Activated CD8-positive, alpha-beta T cell treated with anti-CD3 and anti-CD28 coated beads for 36 hours (primary cell): ENCODE measurements around the gene U2AF2. TPM values are rescaled to one million over a fixed set of nuclear protein-coding genes. Genes with fewer than 3 reads are reported as not detected.

Source experiments
- ATAC-seq: fragments of 200-7000 bp; cut with Tn5 transposase; one replicate; pipeline ENCODE4 v1.10.0; 2021; ENCODE audit warnings: mild to moderate bottlenecking, moderate library complexity
- CTCF ChIA-PET: fragments of 350-600 bp; sonication (Branson Sonifier 250); formaldehyde crosslinking; loops from one replicate; lab custom pipeline; 2021; ENCODE audit warnings: antibody characterized with exemption; lab: Charles Lee
- POLR2A ChIA-PET: fragments of 350-600 bp; sonication (Branson Sonifier 250); formaldehyde crosslinking; loops from one replicate; lab custom pipeline; 2021; ENCODE audit warnings: antibody characterized with exemption; lab: Charles Lee
- DNase-seq: peaks from one replicate; pipeline ENCODE4 v3.0.0-alpha.2; 2020
- H3K27ac Mint-ChIP-seq: one replicate; pipeline ENCODE4 v1.8.0; 2021; ENCODE audit warnings: mild to moderate bottlenecking, mixed read lengths
- H3K27me3 Mint-ChIP-seq: one replicate; pipeline ENCODE4 v1.8.0; 2021; ENCODE audit warnings: mixed read lengths
- H3K36me3 Mint-ChIP-seq: one replicate; pipeline ENCODE4 v1.8.0; 2021; ENCODE audit warnings: low read depth, mixed read lengths
- H3K4me1 Mint-ChIP-seq: one replicate; pipeline ENCODE4 v1.8.0; 2021; ENCODE audit warnings: low read depth, mixed read lengths
- H3K4me3 Mint-ChIP-seq: one replicate; pipeline ENCODE4 v1.8.0; 2021; ENCODE audit warnings: mild to moderate bottlenecking, moderate library complexity, mixed read lengths
- H3K9me3 Mint-ChIP-seq: one replicate; pipeline ENCODE4 v1.8.0; 2021; ENCODE audit warnings: mixed read lengths
- CTCF ChIP-seq: fragments of 200-600 bp; IDR thresholded peaks from one replicate; pipeline ENCODE4 v1.8.0; 2022; ENCODE audit warnings: antibody characterized with exemption, mild to moderate bottlenecking
- intact Hi-C: fragments of 100-400 bp; cut with micrococcal nuclease; formaldehyde crosslinking; loops from one replicate; pipeline ENCODE4 v1.10.0; 2022
- total RNA-seq, 2 experiments: library from RNA; stranded (reverse); gene quantifications; one replicate each; pipeline ENCODE4 v1.2.3, GENCODE V29; 2021

The U2AF2 gene
- total RNA-seq, 2 experiments from 2014 or later = 304 to 306 TPM

- Mint-ChIP-seq H3K4me1 (peaks cover 38% of the 10 kb centered on the region), H3K27me3 (no peaks in the 10 kb centered on the region), H3K36me3 (peaks cover 71% of the 10 kb centered on the region), H3K4me3 (no peak overlapping the region), H3K9me3 (no peaks in the 10 kb centered on the region), H3K27ac (peak overlapping the region; percentile 71)
- CTCF ChIA-PET = no interaction called here
- POLR2A ChIA-PET = interaction anchor here (0.7 to 1.2 kb wide), 3 partner anchors 8 to 11 kb away, joined by 3 to 4 read pairs (median 3); no protein-coding TSS in a partner anchor
- intact Hi-C loops = no loop called here
- no peak for DNase-seq
- no peak for TF ChIP-seq CTCF
- no peak for ATAC-seq
These were observed 5.6 kb downstream of the U2AF2 start for GRCh38 chr19:55660404-55660803.

- DNase-seq (no peak), ATAC-seq (no peak)
- no peak for TF ChIP-seq CTCF
- Mint-ChIP-seq H3K9me3 (no peaks in the 10 kb centered on the region), H3K36me3 (peaks cover 65% of the 10 kb centered on the region), H3K4me3 (no peak overlapping the region), H3K4me1 (peaks cover 38% of the 10 kb centered on the region), H3K27ac (no peak overlapping the region), H3K27me3 (no peaks in the 10 kb centered on the region)
- intact Hi-C loops = no loop called here
- CTCF ChIA-PET = no interaction called here
- POLR2A ChIA-PET = interaction anchor here (1.0 kb wide), 1 partner anchor 11 kb away, joined by 4 read pairs; no protein-coding TSS in a partner anchor
These were observed 6.2 kb downstream of the U2AF2 start for GRCh38 chr19:55660991-55661390.

GRCh38 chr19:55661826-55662225 lies 7.0 kb downstream of the U2AF2 start:
- H3K9me3 Mint-ChIP-seq = no peaks in the 10 kb centered on the region
- H3K27ac Mint-ChIP-seq = peak overlapping the region; percentile 61
- no peak for TF ChIP-seq CTCF
- CTCF ChIA-PET = interaction anchor here (1.6 kb wide), 1 partner anchor 10 kb away, joined by 5 read pairs; no protein-coding TSS in a partner anchor
- H3K4me1 Mint-ChIP-seq = peaks cover 41% of the 10 kb centered on the region
- ATAC-seq = no peak
- peaks cover 62% of the 10 kb centered on the region for H3K36me3 Mint-ChIP-seq
- POLR2A ChIA-PET = no interaction called here
- H3K4me3 Mint-ChIP-seq = no peak overlapping the region
- intact Hi-C loops = no loop called here
- no peak for DNase-seq
- no peaks in the 10 kb centered on the region for H3K27me3 Mint-ChIP-seq

- ATAC-seq (no peak), DNase-seq (no peak)
- ChIA-PET CTCF (no interaction called here), POLR2A (interaction anchor here (1.0 to 2.2 kb wide), 3 partner anchors 8 to 13 kb away, joined by 3 to 7 read pairs (median 6); no protein-coding TSS in a partner anchor)
- H3K27ac Mint-ChIP-seq = no peak overlapping the region
- no peak overlapping the region for H3K4me3 Mint-ChIP-seq
- TF ChIP-seq CTCF = no peak
- no peaks in the 10 kb centered on the region for H3K9me3 Mint-ChIP-seq
- H3K36me3 Mint-ChIP-seq = peaks cover 62% of the 10 kb centered on the region
- intact Hi-C loops = no loop called here
- no peaks in the 10 kb centered on the region for H3K27me3 Mint-ChIP-seq
- peaks cover 24% of the 10 kb centered on the region for H3K4me1 Mint-ChIP-seq
These were observed 9.2 kb downstream of the U2AF2 start for GRCh38 chr19:55663846-55664536.

GRCh38 chr19:55666343-55667005 lies 11.6 kb downstream of the U2AF2 start:
- no peaks in the 10 kb centered on the region for H3K27me3 Mint-ChIP-seq
- H3K4me1 Mint-ChIP-seq = peaks cover 23% of the 10 kb centered on the region
- H3K9me3 Mint-ChIP-seq = no peaks in the 10 kb centered on the region
- H3K4me3 Mint-ChIP-seq = no peak overlapping the region
- intact Hi-C loops = no loop called here
- POLR2A ChIA-PET = interaction anchor here (1.1 to 7.5 kb wide), 5 partner anchors 9 to 19 kb away, joined by 4 to 57 read pairs (median 5); partner anchors contain the start of genes CCDC106 and U2AF2
- no peak for TF ChIP-seq CTCF
- DNase-seq = no peak
- CTCF ChIA-PET = interaction anchor here (1.2 kb wide), 1 partner anchor 10 kb away, joined by 3 read pairs; no protein-coding TSS in a partner anchor
- ATAC-seq = no peak
- peaks cover 62% of the 10 kb centered on the region for H3K36me3 Mint-ChIP-seq
- H3K27ac Mint-ChIP-seq = peak overlapping the region; percentile 34
